Neural crest cell (in vitro differentiated cells): ENCODE data around the gene LRRC2. TPM values are rescaled to one million over a fixed set of nuclear protein-coding genes. Genes with fewer than 3 reads are reported as not detected.
"Not testable (repeated sequence)": the region's sequence is repeated elsewhere in the genome, so short reads cannot be mapped to it uniquely, and the experiment has no call there.

Experiments
- DNase-seq: peaks from one replicate; pipeline ENCODE4 v3.0.0; 2021; ENCODE audit warnings: low read depth, mixed read lengths, low spot score
- H3K27ac Mint-ChIP-seq: one replicate; pipeline ENCODE4 v1.8.0; 2021; ENCODE audit warnings: mild to moderate bottlenecking, mixed read lengths; ENCODE audit not compliant: unreplicated experiment
- H3K27me3 Mint-ChIP-seq: 2 replicates; pipeline ENCODE4 v1.8.0; 2021; ENCODE audit warnings: low read depth, mild to moderate bottlenecking, mixed read lengths
- H3K36me3 Mint-ChIP-seq: 2 replicates; pipeline ENCODE4 v1.8.0; 2021; ENCODE audit warnings: low read depth, mild to moderate bottlenecking, mixed read lengths
- H3K4me1 Mint-ChIP-seq: 2 replicates; pipeline ENCODE4 v1.8.0; 2021; ENCODE audit warnings: mixed read lengths
- H3K4me3 Mint-ChIP-seq: one replicate; pipeline ENCODE4 v1.8.0; 2021; ENCODE audit warnings: mild to moderate bottlenecking, mixed read lengths
- H3K9me3 Mint-ChIP-seq: 2 replicates; pipeline ENCODE4 v1.8.0; 2021; ENCODE audit warnings: mixed read lengths
- total RNA-seq: library from RNA; stranded (reverse); gene quantifications from 2 replicates; pipeline ENCODE4 v1.2.1, GENCODE V29; 2021
- TF ChIP-seq, protein P1 (sequence below): fragments of 200-600 bp; sonication (generic); conservative IDR thresholded peaks from 2 replicates; pipeline ENCODE4 v1.5.0; 2021; ENCODE audit warnings: antibody characterized with exemption, mild to moderate bottlenecking

Gene LRRC2
- total RNA-seq, 1 donor from 2014 or later, result 0.12 TPM

DNA sequence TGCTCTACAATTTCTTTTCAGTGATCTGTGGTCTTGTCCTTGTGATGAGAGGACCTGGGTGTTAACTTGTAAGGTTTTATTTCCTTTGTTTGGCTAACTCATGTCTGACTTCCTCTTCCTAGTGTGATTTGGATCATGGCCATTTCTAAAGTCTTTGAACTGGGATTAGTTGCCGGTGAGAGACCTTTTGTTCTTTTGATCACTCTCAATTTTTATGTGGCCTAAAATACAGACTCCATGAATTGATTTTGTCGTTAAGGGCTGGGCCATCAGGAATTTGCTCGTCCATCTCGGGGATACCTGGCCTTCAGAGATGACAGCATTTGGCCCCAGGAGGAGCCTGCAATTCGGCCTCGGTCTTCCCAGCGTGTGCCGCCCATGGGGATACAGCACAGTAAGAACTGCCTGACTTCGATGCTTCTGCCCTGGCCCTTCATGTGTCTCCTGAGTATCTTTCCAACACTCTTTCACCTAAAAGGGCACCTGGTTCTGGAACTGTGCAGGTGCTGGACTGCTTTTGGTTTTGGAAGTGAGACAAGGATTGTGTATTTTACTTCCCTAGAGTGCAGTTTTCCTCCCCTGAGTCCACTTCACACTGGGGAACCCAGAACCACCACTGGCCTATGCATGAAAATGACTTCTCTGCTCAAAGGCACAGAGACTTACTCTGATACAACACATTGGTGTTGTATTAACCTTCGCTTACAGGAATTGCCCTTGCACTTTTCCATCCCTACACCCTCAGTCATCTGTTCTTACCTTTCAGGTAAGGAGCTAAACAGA lies 13.1 kb upstream of the LRRC2 start:
- no peak overlapping the region for H3K27ac Mint-ChIP-seq
- DNase-seq, result no peak
- H3K27me3 Mint-ChIP-seq, result peaks cover 98% of the 10 kb centered on the region
- no peaks in the 10 kb centered on the region for H3K4me1 Mint-ChIP-seq
- TF ChIP-seq, protein P1, sequence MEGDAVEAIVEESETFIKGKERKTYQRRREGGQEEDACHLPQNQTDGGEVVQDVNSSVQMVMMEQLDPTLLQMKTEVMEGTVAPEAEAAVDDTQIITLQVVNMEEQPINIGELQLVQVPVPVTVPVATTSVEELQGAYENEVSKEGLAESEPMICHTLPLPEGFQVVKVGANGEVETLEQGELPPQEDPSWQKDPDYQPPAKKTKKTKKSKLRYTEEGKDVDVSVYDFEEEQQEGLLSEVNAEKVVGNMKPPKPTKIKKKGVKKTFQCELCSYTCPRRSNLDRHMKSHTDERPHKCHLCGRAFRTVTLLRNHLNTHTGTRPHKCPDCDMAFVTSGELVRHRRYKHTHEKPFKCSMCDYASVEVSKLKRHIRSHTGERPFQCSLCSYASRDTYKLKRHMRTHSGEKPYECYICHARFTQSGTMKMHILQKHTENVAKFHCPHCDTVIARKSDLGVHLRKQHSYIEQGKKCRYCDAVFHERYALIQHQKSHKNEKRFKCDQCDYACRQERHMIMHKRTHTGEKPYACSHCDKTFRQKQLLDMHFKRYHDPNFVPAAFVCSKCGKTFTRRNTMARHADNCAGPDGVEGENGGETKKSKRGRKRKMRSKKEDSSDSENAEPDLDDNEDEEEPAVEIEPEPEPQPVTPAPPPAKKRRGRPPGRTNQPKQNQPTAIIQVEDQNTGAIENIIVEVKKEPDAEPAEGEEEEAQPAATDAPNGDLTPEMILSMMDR, result no peak
- H3K4me3 Mint-ChIP-seq, result no peak overlapping the region
- no peaks in the 10 kb centered on the region for H3K36me3 Mint-ChIP-seq
- H3K9me3 Mint-ChIP-seq, result peaks cover 2% of the 10 kb centered on the region

DNA sequence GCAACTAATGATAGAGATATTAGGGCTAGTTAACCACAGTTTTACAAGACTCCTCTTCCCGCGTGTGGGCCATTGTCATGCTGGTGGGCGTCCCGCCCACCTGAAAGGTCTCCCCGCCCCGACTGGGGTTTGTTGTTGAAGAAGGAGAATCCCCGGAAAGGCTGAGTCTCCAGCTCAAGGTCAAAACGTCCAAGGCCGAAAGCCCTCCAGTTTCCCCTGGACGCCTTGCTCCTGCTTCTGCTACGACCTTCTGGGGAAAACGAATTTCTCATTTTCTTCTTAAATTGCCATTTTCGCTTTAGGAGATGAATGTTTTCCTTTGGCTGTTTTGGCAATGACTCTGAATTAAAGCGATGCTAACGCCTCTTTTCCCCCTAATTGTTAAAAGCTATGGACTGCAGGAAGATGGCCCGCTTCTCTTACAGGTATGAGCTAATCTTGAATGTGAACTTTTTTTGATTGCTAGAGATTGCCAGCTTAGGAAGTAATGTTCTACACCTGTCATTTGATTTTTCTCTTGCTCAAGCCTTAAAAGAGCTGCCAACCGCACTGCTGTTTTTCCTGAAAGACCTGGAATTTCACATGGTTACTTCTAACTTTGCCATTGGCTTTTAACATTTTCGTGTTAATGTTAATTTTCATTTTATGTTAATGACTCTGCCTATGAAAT lies 11.6 kb upstream of the LRRC2 start:
- H3K4me1 Mint-ChIP-seq, DNase-seq, H3K9me3 Mint-ChIP-seq, H3K36me3 Mint-ChIP-seq, H3K4me3 Mint-ChIP-seq, H3K27ac Mint-ChIP-seq: not testable (repeated sequence)
- H3K27me3 Mint-ChIP-seq, result peaks cover 99% of the 10 kb centered on the region

DNA sequence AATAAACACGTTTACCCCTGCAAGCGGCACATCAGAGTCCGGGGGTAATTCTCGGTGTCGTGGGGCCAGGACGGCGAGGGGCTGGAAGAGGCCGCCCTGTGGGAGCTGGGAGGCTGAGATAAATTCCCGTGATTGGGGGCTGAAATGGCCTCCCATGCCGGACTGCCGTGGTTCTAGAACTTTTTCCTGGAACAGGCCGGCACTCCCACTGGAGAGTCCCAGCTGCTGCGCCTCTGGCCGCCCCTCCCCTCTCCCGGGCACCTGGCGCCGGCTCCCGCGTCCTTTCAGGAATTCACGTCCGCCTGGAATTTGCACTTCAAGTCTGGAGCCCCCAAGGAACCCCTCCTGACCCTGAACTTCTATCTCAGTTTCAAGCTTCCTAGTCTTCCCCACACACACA lies 10.8 kb upstream of the LRRC2 start:
- Mint-ChIP-seq H3K36me3 (no peaks in the 10 kb centered on the region), H3K27me3 (peaks cover 93% of the 10 kb centered on the region), H3K4me1 (no peaks in the 10 kb centered on the region), H3K27ac (no peak overlapping the region), H3K4me3 (no peak overlapping the region), H3K9me3 (no peaks in the 10 kb centered on the region)
- no peak for DNase-seq
- TF ChIP-seq, protein P1, result no peak

DNA sequence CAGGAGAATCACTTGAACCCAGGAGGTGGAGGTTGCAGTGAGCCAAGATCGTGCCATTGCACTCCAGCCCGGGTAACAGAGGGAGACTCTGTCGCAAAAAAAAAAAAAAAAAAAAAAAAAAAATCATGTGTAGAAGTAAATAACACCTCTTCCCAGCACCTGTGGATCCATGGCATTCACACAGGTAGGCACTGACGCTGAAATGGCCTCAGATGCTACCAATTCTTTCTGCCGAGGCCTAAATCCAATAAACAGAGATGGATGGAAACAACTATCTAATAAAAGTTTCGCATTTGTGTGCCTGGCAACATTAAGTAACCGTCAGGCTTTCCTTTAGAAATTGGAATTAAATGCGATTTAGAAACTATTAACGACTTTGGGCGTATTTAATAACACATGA lies 10.3 kb upstream of the LRRC2 start:
- no peaks in the 10 kb centered on the region for H3K4me1 Mint-ChIP-seq
- no peak overlapping the region for H3K27ac Mint-ChIP-seq
- TF ChIP-seq, protein P1, result no peak
- H3K27me3 Mint-ChIP-seq, result peaks cover 91% of the 10 kb centered on the region
- H3K36me3 Mint-ChIP-seq, result no peaks in the 10 kb centered on the region
- H3K4me3 Mint-ChIP-seq, result no peak overlapping the region
- no peaks in the 10 kb centered on the region for H3K9me3 Mint-ChIP-seq
- no peak for DNase-seq

DNA sequence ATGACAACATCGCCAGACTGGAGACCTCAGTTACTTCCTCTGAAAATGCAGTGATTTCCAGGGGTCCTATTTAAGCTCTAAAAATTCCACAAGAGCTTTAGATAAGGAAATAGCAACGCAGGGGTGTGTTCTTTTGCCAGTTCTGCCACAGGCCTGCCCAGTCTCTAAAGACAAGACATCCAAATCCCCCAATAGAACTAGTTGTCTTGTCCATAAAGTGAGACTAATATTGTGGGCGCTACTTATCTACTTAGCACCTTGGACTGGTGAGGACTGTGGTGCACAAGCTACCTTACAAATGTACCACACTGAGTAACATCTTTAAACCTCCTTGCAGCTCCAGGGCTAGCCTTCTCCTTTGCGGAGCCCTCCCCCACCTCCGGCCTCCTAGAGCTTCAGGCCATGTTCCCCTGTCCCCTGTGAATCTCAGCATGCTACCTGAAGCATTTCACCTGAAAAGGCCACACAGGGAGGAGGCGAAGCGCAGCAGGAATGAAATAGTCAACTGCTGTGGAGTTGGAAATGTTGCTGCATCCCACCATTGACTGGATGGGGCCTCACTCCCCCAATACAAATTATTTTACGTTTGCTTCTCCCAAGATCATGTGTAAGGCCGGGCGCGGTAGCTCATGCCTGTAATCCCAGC lies 9.6 kb upstream of the LRRC2 start:
- H3K4me3 Mint-ChIP-seq, result no peak overlapping the region
- DNase-seq, result no peak
- H3K27ac Mint-ChIP-seq, result no peak overlapping the region
- H3K36me3 Mint-ChIP-seq, result no peaks in the 10 kb centered on the region
- H3K9me3 Mint-ChIP-seq, result no peaks in the 10 kb centered on the region
- H3K27me3 Mint-ChIP-seq, result peaks cover 85% of the 10 kb centered on the region
- no peaks in the 10 kb centered on the region for H3K4me1 Mint-ChIP-seq
- TF ChIP-seq, protein P1, result no peak
